GM12864 (cell line): ENCODE data around the gene TPO.
"Not testable (repeated sequence)": the region's sequence is repeated elsewhere in the genome, so short reads cannot be mapped to it uniquely, and the experiment has no call there.

ENCODE experiments used
- DNase-seq: peaks from one replicate; pipeline ENCODE4 v3.0.0-alpha.2; 2011; ENCODE audit warnings: low read depth
- H3K4me3 ChIP-seq: 2 replicates; pipeline ENCODE4 v1.5.1; 2011; ENCODE audit warnings: mild to moderate bottlenecking, low read depth, low read length, control low read depth
- CTCF ChIP-seq: IDR thresholded peaks from 2 replicates; pipeline ENCODE4 v1.5.1; 2011; ENCODE audit warnings: low read depth, mild to moderate bottlenecking, moderate library complexity, low read length, control low read depth, inconsistent platforms; ENCODE audit errors: missing control alignments

The TPO gene

DNA sequence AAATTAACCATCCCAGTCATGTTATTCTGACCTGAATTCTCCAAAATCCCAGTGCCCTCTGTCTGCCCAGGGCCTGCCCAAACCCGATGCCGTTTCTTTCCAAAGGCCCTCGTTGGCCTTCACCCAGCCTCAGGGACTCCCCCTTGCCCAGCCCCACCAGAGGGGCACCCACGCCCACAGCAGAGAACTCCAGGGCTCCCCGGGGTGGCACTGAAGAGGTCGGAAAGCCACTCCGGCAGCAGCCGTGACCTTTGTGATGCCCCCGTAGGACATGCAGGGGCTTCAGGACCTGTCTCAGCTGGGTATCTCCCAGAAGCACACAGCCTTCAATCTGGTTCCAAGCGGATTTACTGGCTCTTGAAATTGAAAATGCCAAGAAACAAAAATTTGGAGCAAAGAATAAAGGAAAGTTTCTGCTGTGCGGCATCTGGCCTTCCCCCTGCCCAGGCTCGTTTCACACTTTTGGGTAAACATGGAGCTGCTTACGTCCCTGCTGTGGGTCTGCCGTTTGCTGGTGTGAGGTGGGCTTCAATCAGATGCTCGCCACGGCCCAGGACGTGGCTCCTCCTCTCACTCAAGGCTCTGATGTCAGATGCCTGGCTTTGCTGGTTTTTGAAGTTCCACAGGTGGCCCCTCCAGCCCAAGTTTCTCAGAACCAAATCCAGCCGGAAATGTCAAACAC lies 101.3 kb downstream of the TPO start:
- no peak for TF ChIP-seq CTCF
- H3K4me3 ChIP-seq = no peak overlapping the region
- no peak for DNase-seq

- TF ChIP-seq CTCF = no peak
- no peak for DNase-seq
Observed at GRCh38 chr2:1515073-1515430, 101.8 kb downstream of the TPO start.

DNA sequence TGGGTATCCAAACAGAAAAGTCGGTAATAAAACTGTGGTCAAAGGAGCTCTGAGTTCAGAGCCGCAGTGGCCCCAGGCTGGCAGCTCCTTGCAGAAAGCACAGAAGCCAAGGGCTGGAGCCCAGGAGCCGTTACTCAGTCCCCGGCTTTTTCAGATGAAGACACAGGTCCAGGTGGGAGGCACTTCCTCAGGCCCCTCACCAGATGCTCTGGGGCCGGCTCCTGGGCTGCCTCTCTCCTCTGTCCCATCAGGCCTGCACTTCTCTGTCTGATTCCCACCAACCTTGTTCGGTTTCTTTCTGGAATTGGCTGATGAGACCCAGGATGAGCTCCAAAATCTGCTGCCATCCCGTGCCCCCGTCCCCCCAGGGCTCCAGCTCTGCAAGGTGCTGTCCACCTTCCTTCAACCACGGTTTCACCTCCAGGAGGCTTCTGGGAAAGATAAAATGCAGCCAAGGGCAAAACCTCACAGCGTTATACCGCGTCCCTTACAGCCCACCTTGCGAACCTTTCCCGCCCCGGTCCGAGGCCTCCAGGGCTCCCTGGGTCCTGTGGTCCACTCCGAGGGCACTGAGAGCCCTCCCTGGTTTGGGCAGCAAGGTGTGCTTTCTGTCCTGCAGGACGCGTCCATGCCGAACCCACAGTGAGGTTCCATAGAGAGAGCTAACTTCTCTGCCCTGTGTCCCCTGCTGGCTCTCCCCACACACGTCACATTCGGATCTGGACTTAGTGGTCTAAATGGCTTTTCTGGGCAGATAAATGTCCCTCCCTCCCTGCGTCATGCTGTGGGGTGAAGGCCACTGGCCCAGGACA lies 102.9 kb downstream of the TPO start:
- no peak for DNase-seq
- no peak overlapping the region for H3K4me3 ChIP-seq
- TF ChIP-seq CTCF = no peak

More at GRCh38 chr2:1515073-1515430, 101.8 kb downstream of the TPO start:
- no peak overlapping the region for H3K4me3 ChIP-seq

DNA sequence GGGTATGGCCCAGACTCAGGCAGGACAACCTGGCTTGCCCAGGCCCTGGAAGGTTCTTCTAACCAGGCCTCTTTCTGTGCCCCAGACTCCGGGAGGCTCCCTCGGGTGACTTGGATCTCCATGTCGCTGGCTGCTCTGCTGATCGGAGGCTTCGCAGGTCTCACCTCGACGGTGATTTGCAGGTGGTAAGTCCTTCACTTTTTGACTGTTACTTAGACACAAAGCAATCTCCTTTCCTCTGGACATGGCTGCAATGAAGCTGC lies 103.5 kb downstream of the TPO start:
- TF ChIP-seq CTCF = no peak
- no peak overlapping the region for H3K4me3 ChIP-seq

DNA sequence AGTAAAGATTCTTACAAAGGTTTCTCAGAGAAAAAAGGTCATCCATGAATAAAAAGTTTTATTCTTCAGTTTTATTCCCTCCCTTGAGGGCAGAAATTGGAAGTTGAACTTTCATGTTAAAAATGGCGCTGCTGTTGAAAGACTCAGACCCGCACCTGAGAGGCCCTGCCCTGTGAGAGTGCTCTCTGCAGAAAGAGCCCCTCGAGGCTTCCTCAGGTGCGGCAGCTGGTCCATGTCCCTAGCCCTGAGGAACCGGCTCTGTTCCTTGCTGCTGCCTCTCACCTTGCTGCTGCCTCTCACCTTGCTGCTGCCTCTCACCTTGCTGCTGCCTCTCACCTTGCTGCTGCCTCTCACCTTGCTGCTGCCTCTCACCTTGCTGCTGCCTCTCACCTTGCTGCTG lies 104.0 kb downstream of the TPO start:
- not testable (repeated sequence) for H3K4me3 ChIP-seq, DNase-seq

More for the DNA sequence above, 103.5 kb downstream of the TPO start:
- DNase-seq = no peak

- H3K4me3 ChIP-seq = no peak overlapping the region
- no peak for TF ChIP-seq CTCF
Observed at GRCh38 chr2:1517786-1518185, 104.5 kb downstream of the TPO start.

GRCh38 chr2:1518331-1518803 lies 105.1 kb downstream of the TPO start:
- TF ChIP-seq CTCF = no peak
- DNase-seq = no peak
- no peak overlapping the region for H3K4me3 ChIP-seq

More at GRCh38 chr2:1517786-1518185, 104.5 kb downstream of the TPO start:
- no peak for DNase-seq
